HEK293T (cell line): Measurements from ENCODE around the gene HYDIN.
"Not testable (repeated sequence)": the region's sequence is repeated elsewhere in the genome, so short reads cannot be mapped to it uniquely, and the experiment has no call there.

ENCODE experiments used
- BHLHE40 ChIP-seq: fragments of 450-650 bp; IDR thresholded peaks from 2 replicates; pipeline ENCODE4 v1.6.1; 2016; ENCODE audit warnings: mild to moderate bottlenecking, moderate library complexity, borderline replicate concordance
- ELF4 ChIP-seq: fragments of 450-650 bp; IDR thresholded peaks from 2 replicates; pipeline ENCODE4 v1.6.1; 2017; ENCODE audit warnings: antibody characterized with exemption
- FOXA1 ChIP-seq: fragments of 450-650 bp; IDR thresholded peaks from 2 replicates; pipeline ENCODE4 v1.6.1; 2016; ENCODE audit warnings: mild to moderate bottlenecking
- FOXM1 ChIP-seq: fragments of 450-650 bp; IDR thresholded peaks from 2 replicates; pipeline ENCODE4 v1.6.1; 2017; ENCODE audit warnings: mild to moderate bottlenecking, borderline replicate concordance
- HDGF ChIP-seq: fragments of 450-650 bp; IDR thresholded peaks from 2 replicates; pipeline ENCODE4 v1.6.1; 2017; ENCODE audit warnings: antibody characterized with exemption, borderline replicate concordance
- LEF1 ChIP-seq: fragments of 450-650 bp; IDR thresholded peaks from 2 replicates; pipeline ENCODE4 v1.6.1; 2017; ENCODE audit warnings: mild to moderate bottlenecking, borderline replicate concordance
- NFRKB ChIP-seq: fragments of 450-650 bp; IDR thresholded peaks from 2 replicates; pipeline ENCODE4 v1.6.1; 2016; ENCODE audit warnings: mild to moderate bottlenecking, moderate library complexity
- PKNOX1 ChIP-seq: fragments of 450-650 bp; IDR thresholded peaks from 2 replicates; pipeline ENCODE4 v1.6.1; 2016
- SP1 ChIP-seq: fragments of 450-650 bp; IDR thresholded peaks from 2 replicates; pipeline ENCODE4 v1.6.1; 2017
- SUZ12 ChIP-seq: fragments of 450-650 bp; IDR thresholded peaks from 2 replicates; pipeline ENCODE4 v1.6.1; 2016; ENCODE audit warnings: mild to moderate bottlenecking
- ZNF384 ChIP-seq: fragments of 450-650 bp; IDR thresholded peaks from 2 replicates; pipeline ENCODE4 v1.6.1; 2016

- TF ChIP-seq ZNF384, SP1, SUZ12, ELF4, NFRKB, LEF1, FOXA1, BHLHE40, FOXM1, HDGF, PKNOX1: not testable (repeated sequence)
Measured at GRCh38 chr16:71050307-71050706, 180.2 kb downstream of the HYDIN start.
